ENCODE results near the gene UTP18.
"Not testable (repeated sequence)": the region's sequence is repeated elsewhere in the genome, so short reads cannot be mapped to it uniquely, and the experiment has no call there.

Gene UTP18

DNA sequence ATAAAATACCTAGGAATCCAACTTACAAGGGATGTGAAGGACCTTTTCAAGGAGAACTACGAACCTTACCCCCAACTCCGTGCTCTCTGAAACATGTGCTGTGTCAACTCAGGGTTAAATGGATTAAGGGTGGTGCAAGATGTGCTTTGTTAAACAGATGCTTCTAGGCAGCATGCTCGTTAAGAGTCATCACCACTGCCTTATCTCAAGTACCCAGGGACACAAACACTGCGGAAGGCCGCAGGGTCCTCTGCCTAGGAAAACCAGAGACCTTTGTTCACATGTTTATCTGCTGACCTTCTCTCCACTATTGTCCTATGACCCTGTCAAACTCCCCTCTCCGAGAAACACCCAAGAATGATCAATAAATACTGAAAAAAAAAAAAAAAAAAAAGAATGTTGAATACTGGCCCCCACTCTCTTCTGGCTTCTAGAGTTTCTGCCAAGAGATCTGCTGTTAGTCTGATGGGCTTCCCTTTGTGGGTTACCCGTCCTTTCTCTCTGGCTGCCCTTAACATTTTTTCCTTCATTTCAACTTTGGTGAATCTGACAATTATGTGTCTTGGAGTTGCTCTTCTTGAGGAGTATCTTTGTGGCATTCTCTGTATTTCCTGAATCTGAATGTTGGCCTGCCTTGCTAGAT lies 70.6 kb downstream of the UTP18 start:
- H3K4me3 ChIP-seq (ENCODE audit: low read depth, low read length) = not testable (repeated sequence)

DNA sequence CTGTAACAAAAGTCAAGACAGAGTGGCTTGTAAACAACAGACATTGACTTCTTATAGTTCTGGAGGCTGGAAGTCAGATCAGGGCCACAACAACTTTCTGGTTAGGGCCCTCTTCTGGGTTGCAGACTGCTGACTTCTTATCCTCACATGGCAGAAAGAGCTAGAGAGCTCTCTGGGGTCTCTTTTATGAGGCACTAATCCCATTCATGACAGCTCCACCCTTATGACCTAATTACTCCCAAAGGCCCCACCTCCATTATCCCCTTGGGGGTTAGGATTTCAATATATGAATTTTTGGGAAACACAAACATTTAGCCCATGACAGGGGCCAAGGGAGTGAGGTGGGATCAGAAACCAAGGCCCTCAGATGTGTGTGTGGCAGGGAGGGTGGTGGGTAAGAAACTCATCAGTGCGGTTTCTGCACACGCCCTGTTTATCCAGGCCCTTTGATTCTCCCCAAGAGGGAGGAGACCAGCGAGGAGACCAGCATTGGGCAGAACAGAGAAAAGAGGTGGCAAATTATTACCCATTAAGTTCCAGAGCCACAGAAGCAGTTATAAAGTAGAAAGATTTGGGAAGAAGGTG lies 74.8 kb downstream of the UTP18 start:
- no peak overlapping the region for H3K4me3 ChIP-seq (ENCODE audit: low read depth, low read length)

DNA sequence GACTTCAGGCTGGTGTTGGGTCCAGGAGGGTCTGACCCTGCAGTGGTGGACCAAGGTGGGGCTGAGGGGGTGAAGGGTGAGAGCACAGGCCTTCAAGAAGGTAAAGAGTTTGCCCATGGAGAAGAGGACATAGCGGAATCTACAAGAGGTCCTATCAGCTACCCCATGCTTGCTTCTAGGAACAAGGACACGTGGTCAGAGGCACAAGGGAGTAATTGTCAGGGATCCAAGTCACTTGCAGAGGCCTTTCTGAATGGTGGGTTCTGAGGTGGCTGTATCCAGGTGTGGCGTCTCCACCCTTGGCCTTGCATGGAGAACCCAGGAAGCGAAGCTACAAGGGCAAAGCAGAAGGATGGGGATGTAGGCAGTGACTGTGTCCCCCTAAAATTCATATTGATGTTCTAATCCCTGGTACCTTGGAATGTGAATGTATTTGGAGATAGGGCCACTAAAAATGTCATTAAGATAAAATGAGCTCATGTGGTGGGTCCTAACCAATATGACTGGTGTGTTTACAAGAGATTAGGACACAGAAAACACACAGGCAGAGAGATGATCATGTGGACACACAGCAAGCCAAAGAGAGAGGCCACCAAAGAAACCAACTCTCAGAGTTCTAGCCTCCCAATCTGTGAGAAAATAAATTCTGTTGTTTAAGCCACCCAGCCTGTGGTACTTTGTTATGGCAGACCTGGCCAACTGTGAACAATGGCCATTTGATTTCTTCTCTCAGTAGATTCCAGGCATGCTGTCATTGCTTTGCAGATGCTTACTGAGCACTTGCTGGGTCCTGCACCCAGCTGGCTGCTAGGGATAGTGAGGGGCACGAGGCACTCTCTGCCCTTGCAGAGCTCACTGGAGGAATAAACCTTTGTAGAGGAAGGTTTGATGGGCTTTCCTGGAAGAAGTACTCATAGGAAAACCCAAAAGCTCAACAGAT lies 75.8 kb downstream of the UTP18 start:
- no peak overlapping the region for H3K4me3 ChIP-seq (ENCODE audit: low read depth, low read length)

DNA sequence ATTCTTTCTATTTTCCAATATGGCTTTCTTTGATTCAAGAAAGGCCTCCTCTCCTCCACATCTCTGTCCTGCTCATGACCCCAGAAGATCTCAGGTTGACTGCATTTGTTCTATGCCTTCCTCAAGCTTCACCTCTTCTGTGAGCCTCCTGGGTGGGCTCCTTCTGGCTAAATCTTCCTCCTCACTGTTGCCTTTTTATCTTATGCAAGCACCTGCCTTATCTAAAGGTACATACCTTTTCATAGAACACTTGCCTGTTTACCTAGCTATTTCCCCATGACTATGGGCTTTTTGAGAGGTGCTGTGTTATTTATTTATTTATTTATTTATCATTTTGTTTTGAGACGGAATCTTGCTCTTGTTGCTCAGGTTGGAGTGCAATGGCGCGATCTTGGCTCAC lies 81.1 kb downstream of the UTP18 start:
- H3K4me3 ChIP-seq (ENCODE audit: low read depth, low read length) = no peak overlapping the region

DNA sequence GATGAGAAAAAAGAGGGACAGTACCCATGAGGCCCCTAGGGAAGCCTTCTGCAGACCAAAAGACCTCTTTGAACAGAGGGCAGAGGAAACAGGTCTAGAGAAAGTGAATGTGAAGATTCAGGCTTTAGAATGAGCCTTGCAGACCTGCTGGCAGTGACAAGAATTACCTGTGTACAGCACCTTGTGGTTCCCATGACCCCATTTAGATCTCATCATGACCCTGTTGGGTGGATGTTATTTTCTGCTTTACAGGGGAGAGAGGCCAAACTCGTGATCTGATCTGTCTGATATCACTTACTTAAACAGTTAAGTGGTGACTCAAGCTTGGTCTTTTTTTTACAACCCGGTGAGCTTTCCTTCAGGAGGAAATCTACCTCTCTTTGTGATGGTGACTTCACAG lies 81.9 kb downstream of the UTP18 start:
- no peak overlapping the region for H3K4me3 ChIP-seq (ENCODE audit: low read depth, low read length)

DNA sequence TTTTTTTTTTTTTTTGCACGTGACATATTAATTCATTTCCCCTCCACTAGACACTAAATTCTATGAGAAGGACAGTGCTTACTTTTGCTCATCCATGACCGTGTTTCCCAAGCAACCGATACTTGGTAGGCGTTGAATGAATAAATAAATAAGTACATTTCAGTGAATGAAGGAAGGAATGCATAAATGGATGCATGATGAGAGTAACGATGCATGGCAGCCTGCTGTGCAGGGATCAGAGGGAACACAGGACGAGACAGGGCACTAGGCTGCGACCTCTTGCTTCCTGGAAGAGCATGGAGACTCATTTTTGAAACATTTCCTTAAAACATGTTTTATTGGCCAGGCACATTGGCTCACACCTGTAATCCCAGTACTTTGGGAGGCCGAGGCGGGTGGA lies 84.2 kb downstream of the UTP18 start:
- H3K4me3 ChIP-seq (ENCODE audit: low read depth, low read length) = no peak overlapping the region

DNA sequence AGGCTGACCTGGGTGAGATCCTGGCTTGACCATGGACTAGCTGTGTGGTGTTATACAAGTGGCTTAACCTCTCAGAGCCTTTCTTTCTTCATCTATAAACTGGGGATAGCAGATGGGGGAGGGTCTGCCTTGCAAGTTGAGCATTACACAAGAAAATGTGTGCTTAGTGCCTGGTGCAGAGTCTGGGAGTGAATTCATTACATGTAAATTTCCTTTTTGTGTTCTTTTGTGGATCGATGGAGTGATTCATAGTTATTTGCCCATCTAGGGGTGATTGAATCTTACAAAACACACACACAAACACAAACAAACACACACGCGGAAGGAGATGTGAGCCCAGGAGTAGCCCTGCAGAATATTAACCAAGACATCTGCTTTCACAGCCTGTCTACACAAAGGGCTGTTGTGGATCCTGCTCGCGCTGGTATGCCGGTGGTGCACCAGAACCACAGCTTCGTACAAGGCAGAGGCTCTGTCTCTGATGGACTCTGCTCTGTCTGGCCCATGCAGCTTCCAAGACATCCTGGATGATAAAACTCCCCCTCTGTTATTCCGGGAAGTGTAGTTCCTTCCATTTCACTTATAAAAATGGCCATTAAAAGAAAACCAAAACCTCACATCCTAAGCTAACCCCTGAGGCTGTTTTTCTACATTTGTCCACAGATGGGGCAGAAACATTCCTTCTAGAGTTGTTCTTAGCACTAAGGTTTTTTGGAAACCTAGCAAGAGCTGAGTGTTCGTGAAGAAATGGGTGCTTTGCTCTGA lies 86.1 kb downstream of the UTP18 start:
- H3K4me3 ChIP-seq (ENCODE audit: low read depth, low read length) = no peak overlapping the region
